Activated CD8-positive, alpha-beta memory T cell treated with anti-CD3 and anti-CD28 coated beads for 4 hours (primary cell): ENCODE data around the gene FAM174B.

Source experiments
- DNase-seq, 2 donors: peaks; one replicate each; pipeline ENCODE4 v3.0.0-alpha.2; 2020; ENCODE audit warnings: low read depth in 2 of 2

The FAM174B gene

DNA sequence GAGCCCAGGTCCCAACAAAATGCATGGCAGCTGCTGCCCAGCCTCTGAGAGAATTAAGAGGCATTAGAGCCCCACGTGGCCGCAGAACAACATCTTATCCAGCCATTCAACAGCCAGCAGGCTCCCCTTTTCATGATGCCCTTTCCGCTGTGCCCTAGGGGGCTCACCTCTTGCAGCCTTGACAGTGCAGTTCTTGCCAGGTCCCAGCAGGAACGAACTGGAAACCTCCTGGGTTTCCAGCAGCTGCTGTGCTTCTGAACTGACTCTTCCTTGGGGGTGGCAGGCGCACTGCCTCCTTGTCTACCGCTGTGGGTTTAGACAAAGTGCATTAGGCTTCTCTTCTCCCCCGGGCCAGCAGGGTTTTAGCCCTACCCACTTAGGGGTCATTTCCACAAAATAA is 85.2 kb downstream of the FAM174B start:
- no peak for DNase-seq

DNA sequence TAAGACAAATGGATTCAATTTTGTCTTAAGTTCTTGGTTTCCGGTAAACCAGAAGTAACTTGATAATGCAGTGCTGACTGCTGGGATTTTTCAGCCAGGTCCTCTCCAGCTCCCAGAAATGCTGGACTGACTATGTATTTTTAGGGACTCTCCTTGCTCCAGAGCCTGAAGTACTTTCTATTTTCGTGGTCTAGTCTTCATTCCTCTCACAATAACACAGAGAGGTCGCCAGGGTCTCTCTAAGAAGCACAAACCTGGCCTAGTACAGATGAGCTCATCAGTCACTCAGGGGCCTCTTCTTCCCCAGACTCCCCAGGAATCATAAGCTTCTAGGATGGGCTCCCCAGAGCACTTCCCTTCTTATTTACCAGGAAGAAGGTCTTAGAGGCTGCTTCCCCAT is 85.8 kb downstream of the FAM174B start:
- DNase-seq = no peak
